GM12892 (cell line): ENCODE results near the gene SORCS2.

Experiments used
- POLR2A ChIP-seq: IDR thresholded peaks from 2 replicates; pipeline ENCODE4 v1.6.1; 2011; ENCODE audit warnings: low read depth, low read length, control low read depth
- POLR2AphosphoS5 ChIP-seq: IDR thresholded peaks from 2 replicates; pipeline ENCODE4 v1.6.1; 2011; ENCODE audit warnings: low read depth, low read length, control low read depth

DNA sequence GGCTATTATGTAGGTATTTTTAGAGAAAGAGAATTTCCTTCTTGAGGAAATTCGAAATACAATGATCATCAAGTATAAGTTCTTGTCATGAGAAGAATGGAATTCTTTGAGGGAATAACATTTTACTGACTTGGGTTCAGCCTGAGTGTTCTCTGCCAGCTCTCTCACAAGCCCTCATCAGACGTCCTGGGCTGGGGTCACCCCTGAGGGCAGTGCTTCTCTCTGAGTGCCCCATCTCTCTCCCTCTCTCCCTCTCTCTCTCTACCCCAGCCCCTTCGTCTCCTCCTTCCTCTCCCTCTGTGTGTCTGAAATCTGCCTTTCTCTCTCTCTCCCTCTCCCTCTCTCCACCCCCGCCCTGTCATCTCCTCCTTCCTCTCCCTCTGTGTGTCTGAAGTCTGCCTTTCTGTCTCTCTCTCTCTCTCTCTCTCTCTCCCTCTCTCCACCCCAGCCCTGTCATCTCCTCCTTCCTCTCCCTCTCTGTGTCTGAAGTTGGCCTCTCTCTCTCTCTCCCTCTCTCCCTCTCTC is 484.1 kb downstream of the SORCS2 start:
- TF ChIP-seq POLR2AphosphoS5, result no peak
- TF ChIP-seq POLR2A, result no peak
